GM23338 (cell line): ENCODE results near the gene CDC42BPG. TPM values are rescaled to one million over a fixed set of nuclear protein-coding genes. Genes with fewer than 3 reads are reported as not detected.

Source experiments
- ATAC-seq: fragments of 200-7000 bp; cut with Tn5 transposase; 3 replicates; pipeline ENCODE4 v1.9.1; 2020
- DNase-seq: peaks from one replicate; pipeline ENCODE4 v3.0.0-alpha.2; 2015; ENCODE audit warnings: low spot score
- H2AFZ ChIP-seq: fragments of 200-600 bp; sonication (generic); 2 replicates; pipeline ENCODE4 v1.8.0; 2016; ENCODE audit warnings: antibody characterized with exemption, mild to moderate bottlenecking, moderate library complexity
- H3F3A ChIP-seq: fragments of 200-600 bp; sonication (generic); replicated peaks from 2 replicates; pipeline ENCODE4 v1.8.0; 2017; ENCODE audit warnings: antibody characterized with exemption, mixed run types, low read depth
- H3K27ac ChIP-seq: fragments of 200-600 bp; sonication (generic); 2 replicates; pipeline ENCODE4 v1.6.1; 2016; ENCODE audit warnings: low read depth
- H3K27me3 ChIP-seq: fragments of 200-600 bp; sonication (generic); 2 replicates; pipeline ENCODE4 v1.8.0; 2016; ENCODE audit warnings: mild to moderate bottlenecking, mixed run types, moderate library complexity; ENCODE audit not compliant: insufficient read depth
- H3K36me3 ChIP-seq: fragments of 200-600 bp; sonication (generic); 2 replicates; pipeline ENCODE4 v1.8.0; 2016; ENCODE audit warnings: mild to moderate bottlenecking; ENCODE audit not compliant: insufficient read depth
- H3K4me1 ChIP-seq: fragments of 200-600 bp; sonication (generic); 2 replicates; pipeline ENCODE4 v1.8.0; 2016; ENCODE audit warnings: mild to moderate bottlenecking, moderate library complexity; ENCODE audit not compliant: insufficient read depth
- H3K4me2 ChIP-seq: fragments of 200-600 bp; sonication (generic); 2 replicates; pipeline ENCODE4 v1.7.1; 2017; ENCODE audit warnings: mixed run types
- H3K4me3 ChIP-seq: fragments of 200-600 bp; sonication (generic); 2 replicates; pipeline ENCODE4 v1.6.1; 2016; ENCODE audit warnings: mixed run types
- H3K79me2 ChIP-seq: fragments of 200-600 bp; sonication (generic); replicated peaks from 2 replicates; pipeline ENCODE4 v1.8.0; 2017; ENCODE audit warnings: mild to moderate bottlenecking; ENCODE audit not compliant: insufficient read depth
- H3K9me2 ChIP-seq: fragments of 200-600 bp; sonication (generic); 2 replicates; pipeline ENCODE4 v1.8.0; 2017; ENCODE audit not compliant: insufficient read depth
- H4K20me1 ChIP-seq: fragments of 200-600 bp; sonication (generic); replicated peaks from 2 replicates; pipeline ENCODE4 v1.8.0; 2017; ENCODE audit warnings: mild to moderate bottlenecking; ENCODE audit not compliant: insufficient read depth
- H3K27ac Mint-ChIP-seq: 2 replicates; pipeline ENCODE4 v1.8.0; 2020; ENCODE audit warnings: inconsistent platforms, mild to moderate bottlenecking, moderate library complexity, mixed read lengths
- H3K27me3 Mint-ChIP-seq: 3 replicates; pipeline ENCODE4 v1.8.0; 2022; ENCODE audit warnings: low read depth, mild to moderate bottlenecking, moderate library complexity, mixed read lengths, inconsistent platforms; ENCODE audit not compliant: insufficient read depth, poor library complexity
- H3K36me3 Mint-ChIP-seq: 3 replicates; pipeline ENCODE4 v1.8.0; 2021; ENCODE audit warnings: low read depth, mild to moderate bottlenecking, inconsistent platforms, moderate library complexity, mixed read lengths
- H3K4me1 Mint-ChIP-seq: 3 replicates; pipeline ENCODE4 v1.8.0; 2020; ENCODE audit warnings: mild to moderate bottlenecking, inconsistent platforms, mixed read lengths
- H3K4me3 Mint-ChIP-seq: 3 replicates; pipeline ENCODE4 v1.8.0; 2021; ENCODE audit warnings: moderate library complexity, mild to moderate bottlenecking, inconsistent platforms, mixed read lengths
- H3K9me3 Mint-ChIP-seq: 3 replicates; pipeline ENCODE4 v1.8.0; 2020; ENCODE audit warnings: moderate library complexity, mild to moderate bottlenecking, inconsistent platforms, mixed read lengths
- CREB1 ChIP-seq: fragments of 250-450 bp; sonication (Bioruptor Pico); IDR thresholded peaks from 2 replicates; pipeline ENCODE4 v1.5.0; 2020; ENCODE audit warnings: low read depth, mild to moderate bottlenecking, moderate library complexity
- ETS1 ChIP-seq: IDR thresholded peaks from 2 replicates; pipeline ENCODE4 v1.6.1; 2016; ENCODE audit warnings: antibody characterized with exemption
- EZH2 ChIP-seq: fragments of 200-600 bp; sonication (generic); IDR thresholded peaks from one replicate; pipeline ENCODE4 v1.8.0; 2017; ENCODE audit warnings: antibody characterized with exemption, mild to moderate bottlenecking, low read depth; ENCODE audit not compliant: unreplicated experiment
- EZH2phosphoT487 ChIP-seq: fragments of 200-600 bp; sonication (generic); IDR thresholded peaks from one replicate; pipeline ENCODE4 v1.8.1; 2018; ENCODE audit warnings: antibody characterized with exemption; ENCODE audit not compliant: unreplicated experiment
- JUNB ChIP-seq: IDR thresholded peaks from one replicate; pipeline ENCODE4 v1.6.1; 2016; ENCODE audit warnings: antibody characterized with exemption; ENCODE audit not compliant: unreplicated experiment
- NANOG ChIP-seq: IDR thresholded peaks from 2 replicates; pipeline ENCODE4 v1.6.1; 2016; ENCODE audit warnings: antibody characterized with exemption, borderline replicate concordance
- POLR2AphosphoS5 ChIP-seq: IDR thresholded peaks from 2 replicates; pipeline ENCODE4 v1.6.1; 2016; ENCODE audit warnings: antibody characterized with exemption, low read depth
- STAT1 ChIP-seq: IDR thresholded peaks from one replicate; pipeline ENCODE4 v1.6.1; 2016; ENCODE audit warnings: antibody characterized with exemption; ENCODE audit not compliant: unreplicated experiment
- ZNF331 ChIP-seq: fragments of 250-450 bp; sonication (Bioruptor Pico); IDR thresholded peaks from 2 replicates; pipeline ENCODE4 v1.5.0; 2020; ENCODE audit warnings: low read depth, mild to moderate bottlenecking, moderate library complexity
- polyA plus RNA-seq: library from polyadenylated mRNA; unstranded; fragments of >200 nt; fragmentation: Nextera tagmentation; extraction: Ambion mirVana; gene quantifications from 2 replicates; pipeline ENCODE4 v1.2.1, GENCODE V29; 2016
- total RNA-seq: library from RNA; depleted of rRNA; stranded (reverse); fragments of >200 nt; shearing (Covaris generic); gene quantifications from 2 replicates; pipeline ENCODE4 v1.2.3, GENCODE V29; 2014
- TF ChIP-seq, protein P1 (sequence below), 2 experiments: fragments of 200-600 bp in 1 of 2; sonication (generic) in 1 of 2; conservative IDR thresholded peaks; 2 replicates each; pipeline versions ENCODE4 v1.5.1 to v1.6.1; 2016 to 2017; ENCODE audit warnings: antibody characterized with exemption in 2 of 2, low read depth in 2 of 2, mild to moderate bottlenecking in 2 of 2, moderate library complexity in 1 of 2
- TF ChIP-seq, protein P2 (sequence below): IDR thresholded peaks from one replicate; pipeline ENCODE4 v1.6.1; 2018; ENCODE audit warnings: antibody characterized with exemption; ENCODE audit not compliant: unreplicated experiment

Gene CDC42BPG
- total and polyA plus RNA-seq, 2 experiments from 2014 or later, result 2.3 to 11.6 TPM

GRCh38 chr11:64875369-64876228 lies 31.1 kb upstream of the CDC42BPG start:
- Histone ChIP-seq H3K4me1 (peaks cover 15% of the 10 kb centered on the region; the same call in 1 of the 2 replicates), H3F3A (0 out of 2 replicates have a peak, but pooled peaks cover 3% of the 10 kb centered on the region), H3K79me2 (peaks cover 21% of the 10 kb centered on the region), H2AFZ (no peak overlapping the region), H3K4me2 (no peak overlapping the region), H3K27ac (no peak overlapping the region), H4K20me1 (no peaks in the 10 kb centered on the region; the same call in 1 of the 2 replicates), H3K4me3 (no peak overlapping the region), H3K9me2 (no peaks in the 10 kb centered on the region), H3K36me3 (no peaks in the 10 kb centered on the region), H3K27me3 (peaks cover 5% of the 10 kb centered on the region; the same call in 1 of the 2 replicates)
- DNase-seq, result no peak
- Mint-ChIP-seq H3K4me1 (peaks cover 29% of the 10 kb centered on the region), H3K27me3 (peaks cover 10% of the 10 kb centered on the region), H3K27ac (no peak overlapping the region), H3K9me3 (no peaks in the 10 kb centered on the region), H3K4me3 (no peak overlapping the region), H3K36me3 (peaks cover 6% of the 10 kb centered on the region; the same call in 2 of the 3 replicates)
- ATAC-seq, result no peak
- TF ChIP-seq POLR2AphosphoS5 (no peak), EZH2phosphoT487 (no peak)
- TF ChIP-seq, protein P1, sequence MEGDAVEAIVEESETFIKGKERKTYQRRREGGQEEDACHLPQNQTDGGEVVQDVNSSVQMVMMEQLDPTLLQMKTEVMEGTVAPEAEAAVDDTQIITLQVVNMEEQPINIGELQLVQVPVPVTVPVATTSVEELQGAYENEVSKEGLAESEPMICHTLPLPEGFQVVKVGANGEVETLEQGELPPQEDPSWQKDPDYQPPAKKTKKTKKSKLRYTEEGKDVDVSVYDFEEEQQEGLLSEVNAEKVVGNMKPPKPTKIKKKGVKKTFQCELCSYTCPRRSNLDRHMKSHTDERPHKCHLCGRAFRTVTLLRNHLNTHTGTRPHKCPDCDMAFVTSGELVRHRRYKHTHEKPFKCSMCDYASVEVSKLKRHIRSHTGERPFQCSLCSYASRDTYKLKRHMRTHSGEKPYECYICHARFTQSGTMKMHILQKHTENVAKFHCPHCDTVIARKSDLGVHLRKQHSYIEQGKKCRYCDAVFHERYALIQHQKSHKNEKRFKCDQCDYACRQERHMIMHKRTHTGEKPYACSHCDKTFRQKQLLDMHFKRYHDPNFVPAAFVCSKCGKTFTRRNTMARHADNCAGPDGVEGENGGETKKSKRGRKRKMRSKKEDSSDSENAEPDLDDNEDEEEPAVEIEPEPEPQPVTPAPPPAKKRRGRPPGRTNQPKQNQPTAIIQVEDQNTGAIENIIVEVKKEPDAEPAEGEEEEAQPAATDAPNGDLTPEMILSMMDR (conservative IDR thresholded peaks at IDR 0.05; ENCODE audit: low read depth in 2 of 2), result peak in 1 of 2 experiments; percentile 13; a peak in 1 of 4 replicates

DNA sequence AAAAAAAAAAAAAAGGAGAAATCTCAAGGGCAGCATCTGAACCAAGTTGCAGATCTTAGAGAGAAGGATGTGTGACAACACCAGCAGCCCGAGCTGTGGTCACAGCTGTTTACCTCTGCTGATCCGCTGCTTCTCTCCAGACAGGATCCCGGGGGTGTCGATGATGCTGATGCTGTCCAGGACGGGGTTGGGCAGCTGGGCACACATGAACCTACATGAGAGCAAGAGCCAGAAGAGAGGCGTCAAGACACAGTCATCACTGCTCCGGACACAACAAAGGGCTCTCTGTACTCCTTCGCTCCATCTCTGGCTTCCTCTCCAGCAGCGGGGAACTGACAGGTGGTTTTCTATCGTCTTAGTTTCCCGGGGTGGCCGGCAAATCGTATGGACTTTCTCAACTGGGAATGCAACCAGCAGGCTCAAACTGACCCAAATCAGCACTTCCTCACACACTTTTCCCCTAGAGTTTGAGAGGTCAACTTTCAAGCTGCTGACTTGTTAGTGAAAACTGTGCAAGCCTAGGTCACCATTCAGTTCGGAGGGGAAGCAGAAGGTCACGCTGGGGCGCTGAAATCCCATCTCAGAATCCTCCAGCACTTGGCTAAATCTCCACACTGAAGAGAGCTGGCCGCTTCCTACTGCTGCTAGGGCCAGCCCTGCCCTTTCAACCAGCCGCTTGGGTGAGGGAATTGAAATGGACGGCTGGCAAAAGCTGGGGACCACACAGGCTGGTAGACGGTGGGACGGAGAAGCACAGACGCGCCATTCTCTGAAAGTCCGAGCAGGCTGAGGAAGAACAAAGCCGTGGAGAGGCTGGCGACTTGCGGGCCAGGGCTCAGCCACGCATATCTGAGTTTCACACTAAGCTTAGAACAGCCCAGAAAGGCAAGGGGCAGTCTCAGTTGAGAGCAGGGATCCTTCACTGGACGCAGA lies 30.1 kb upstream of the CDC42BPG start:
- Mint-ChIP-seq H3K4me3 (no peak overlapping the region), H3K9me3 (no peaks in the 10 kb centered on the region), H3K27ac (no peak overlapping the region), H3K27me3 (peaks cover 10% of the 10 kb centered on the region), H3K4me1 (peaks cover 22% of the 10 kb centered on the region), H3K36me3 (peaks cover 6% of the 10 kb centered on the region; the same call in 2 of the 3 replicates)
- H3K79me2 ChIP-seq, result peaks cover 21% of the 10 kb centered on the region
- no peaks in the 10 kb centered on the region; the same call in 1 of the 2 replicates for H4K20me1 ChIP-seq
- no peak overlapping the region for H3K4me2 ChIP-seq
- H3K4me1 ChIP-seq, result peaks cover 13% of the 10 kb centered on the region; the same call in 1 of the 2 replicates
- DNase-seq, result no peak
- H3K9me2 ChIP-seq, result no peaks in the 10 kb centered on the region
- ATAC-seq, result no peak
- H3F3A ChIP-seq, result 0 out of 2 replicates have a peak, but pooled peaks cover 3% of the 10 kb centered on the region
- H3K36me3 ChIP-seq, result no peaks in the 10 kb centered on the region
- H3K27me3 ChIP-seq, result peaks cover 5% of the 10 kb centered on the region; the same call in 1 of the 2 replicates
- no peak overlapping the region for H3K4me3 ChIP-seq
- H3K27ac ChIP-seq, result no peak overlapping the region
- H2AFZ ChIP-seq, result no peak overlapping the region
- TF ChIP-seq ETS1 (no peak), CREB1 (CRISPR knock-in tag) (no peak), NANOG (no peak), STAT1 (no peak), EZH2 (no peak), JUNB (no peak), ZNF331 (CRISPR knock-in tag) (no peak)
- TF ChIP-seq, protein P2, sequence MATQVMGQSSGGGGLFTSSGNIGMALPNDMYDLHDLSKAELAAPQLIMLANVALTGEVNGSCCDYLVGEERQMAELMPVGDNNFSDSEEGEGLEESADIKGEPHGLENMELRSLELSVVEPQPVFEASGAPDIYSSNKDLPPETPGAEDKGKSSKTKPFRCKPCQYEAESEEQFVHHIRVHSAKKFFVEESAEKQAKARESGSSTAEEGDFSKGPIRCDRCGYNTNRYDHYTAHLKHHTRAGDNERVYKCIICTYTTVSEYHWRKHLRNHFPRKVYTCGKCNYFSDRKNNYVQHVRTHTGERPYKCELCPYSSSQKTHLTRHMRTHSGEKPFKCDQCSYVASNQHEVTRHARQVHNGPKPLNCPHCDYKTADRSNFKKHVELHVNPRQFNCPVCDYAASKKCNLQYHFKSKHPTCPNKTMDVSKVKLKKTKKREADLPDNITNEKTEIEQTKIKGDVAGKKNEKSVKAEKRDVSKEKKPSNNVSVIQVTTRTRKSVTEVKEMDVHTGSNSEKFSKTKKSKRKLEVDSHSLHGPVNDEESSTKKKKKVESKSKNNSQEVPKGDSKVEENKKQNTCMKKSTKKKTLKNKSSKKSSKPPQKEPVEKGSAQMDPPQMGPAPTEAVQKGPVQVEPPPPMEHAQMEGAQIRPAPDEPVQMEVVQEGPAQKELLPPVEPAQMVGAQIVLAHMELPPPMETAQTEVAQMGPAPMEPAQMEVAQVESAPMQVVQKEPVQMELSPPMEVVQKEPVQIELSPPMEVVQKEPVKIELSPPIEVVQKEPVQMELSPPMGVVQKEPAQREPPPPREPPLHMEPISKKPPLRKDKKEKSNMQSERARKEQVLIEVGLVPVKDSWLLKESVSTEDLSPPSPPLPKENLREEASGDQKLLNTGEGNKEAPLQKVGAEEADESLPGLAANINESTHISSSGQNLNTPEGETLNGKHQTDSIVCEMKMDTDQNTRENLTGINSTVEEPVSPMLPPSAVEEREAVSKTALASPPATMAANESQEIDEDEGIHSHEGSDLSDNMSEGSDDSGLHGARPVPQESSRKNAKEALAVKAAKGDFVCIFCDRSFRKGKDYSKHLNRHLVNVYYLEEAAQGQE, result no peak
- TF ChIP-seq, protein P1 (conservative IDR thresholded peaks at IDR 0.05; ENCODE audit: low read depth in 2 of 2), result no peak
